NCI-H460 (cell line): ENCODE data around the gene NOP16. TPM values are rescaled to one million over a fixed set of nuclear protein-coding genes. Genes with fewer than 3 reads are reported as not detected.

Experiments used
- small RNA-seq, 2 experiments: library from RNA; depleted of rRNA; stranded (forward); fragments of <200 nt; gene quantifications; one replicate each; pipeline ENCODE3, GENCODE V24; 2014
- total RNA-seq: library from RNA; depleted of rRNA; stranded (reverse); fragments of >200 nt; shearing (Covaris generic); gene quantifications from 2 replicates; pipeline ENCODE4 v1.2.3, GENCODE V29; 2014; rRNA removed

Gene NOP16
- total RNA-seq, 1 experiment from 2014 or later = 49.4 TPM

Small RNAs within 50 kb of the gene (small RNA-seq; reads per million reads assigned to genes)
- gene MIR1271 = 0 reads per million in 2 experiments

Other genes with a start within 250 kb of the NOP16 start
- gene SIMC1, start 150.2 kb downstream of the NOP16 start, total RNA-seq = 9.7 and 12.8 TPM in 2 replicates
- gene KIAA1191, start 26.8 kb downstream of the NOP16 start, total RNA-seq = 87.9 and 102 TPM in 2 replicates
- not detected in 2 replicates for gene ARL10, start 23.1 kb downstream of the NOP16 start, total RNA-seq
- 172 and 187 TPM in 2 replicates for gene HIGD2A, start 153 bp upstream of the NOP16 start, total RNA-seq
- gene CLTB, start 27.9 kb upstream of the NOP16 start, total RNA-seq = 68.2 and 76.0 TPM in 2 replicates
- gene FAF2, start 59.8 kb upstream of the NOP16 start, total RNA-seq = 60.4 and 72.4 TPM in 2 replicates
- 21.6 and 24.5 TPM in 2 replicates for gene RNF44, start 148.8 kb upstream of the NOP16 start, total RNA-seq
- not detected in 2 replicates for gene CDHR2, start 160.7 kb upstream of the NOP16 start, total RNA-seq
- 1.5 and 2.0 TPM in 2 replicates for gene GPRIN1, start 221.6 kb upstream of the NOP16 start, total RNA-seq
- gene SNCB, start 241.9 kb upstream of the NOP16 start, total RNA-seq = 0.10 TPM in 1 of 2 replicates, not detected in the other
- not detected in 2 replicates for gene EIF4E1B, start 242.1 kb upstream of the NOP16 start, total RNA-seq